Activated T-cell treated with anti-CD3 and anti-CD28 coated beads, Interleukin-2, amount 50 U/mL, for 4 hours (primary cell): ENCODE data around the gene EPOP. TPM values are rescaled to one million over a fixed set of nuclear protein-coding genes. Genes with fewer than 3 reads are reported as not detected.

Experiments
- ATAC-seq, 2 donors: fragments of 200-7000 bp; cut with Tn5 transposase; one replicate each; pipeline ENCODE4 v1.10.0; 2021
- DNase-seq: peaks from one replicate; pipeline ENCODE4 v3.0.0-alpha.2; 2020
- H3K27me3 Mint-ChIP-seq: one replicate; pipeline ENCODE4 v1.8.0; 2021; ENCODE audit warnings: low read depth, mixed read lengths
- H3K36me3 Mint-ChIP-seq: one replicate; pipeline ENCODE4 v1.8.0; 2022; ENCODE audit warnings: mixed read lengths; ENCODE audit not compliant: insufficient read depth
- H3K4me1 Mint-ChIP-seq: one replicate; pipeline ENCODE4 v1.8.0; 2021; ENCODE audit warnings: low read depth, mixed read lengths
- H3K4me3 Mint-ChIP-seq: one replicate; pipeline ENCODE4 v1.8.0; 2021; ENCODE audit warnings: mild to moderate bottlenecking, moderate library complexity, mixed read lengths
- H3K9me3 Mint-ChIP-seq: one replicate; pipeline ENCODE4 v1.8.0; 2021; ENCODE audit warnings: mixed read lengths
- total RNA-seq, 3 donors: library from RNA; stranded (reverse); gene quantifications; one replicate each; pipeline ENCODE4 v1.2.1, GENCODE V29; 2021

Gene EPOP
- total RNA-seq, 3 donors from 2014 or later: 110 to 131 (median 110) TPM

GRCh38 chr17:38672788-38673706 is 1.7 kb downstream of the EPOP start:
- Mint-ChIP-seq H3K9me3 (no peaks in the 10 kb centered on the region), H3K4me1 (peaks cover 40% of the 10 kb centered on the region), H3K36me3 (no peaks in the 10 kb centered on the region), H3K4me3 (peak overlapping the region; percentile 83), H3K27me3 (peaks cover 40% of the 10 kb centered on the region)
- DNase-seq (no peak), ATAC-seq (no peak)

DNA sequence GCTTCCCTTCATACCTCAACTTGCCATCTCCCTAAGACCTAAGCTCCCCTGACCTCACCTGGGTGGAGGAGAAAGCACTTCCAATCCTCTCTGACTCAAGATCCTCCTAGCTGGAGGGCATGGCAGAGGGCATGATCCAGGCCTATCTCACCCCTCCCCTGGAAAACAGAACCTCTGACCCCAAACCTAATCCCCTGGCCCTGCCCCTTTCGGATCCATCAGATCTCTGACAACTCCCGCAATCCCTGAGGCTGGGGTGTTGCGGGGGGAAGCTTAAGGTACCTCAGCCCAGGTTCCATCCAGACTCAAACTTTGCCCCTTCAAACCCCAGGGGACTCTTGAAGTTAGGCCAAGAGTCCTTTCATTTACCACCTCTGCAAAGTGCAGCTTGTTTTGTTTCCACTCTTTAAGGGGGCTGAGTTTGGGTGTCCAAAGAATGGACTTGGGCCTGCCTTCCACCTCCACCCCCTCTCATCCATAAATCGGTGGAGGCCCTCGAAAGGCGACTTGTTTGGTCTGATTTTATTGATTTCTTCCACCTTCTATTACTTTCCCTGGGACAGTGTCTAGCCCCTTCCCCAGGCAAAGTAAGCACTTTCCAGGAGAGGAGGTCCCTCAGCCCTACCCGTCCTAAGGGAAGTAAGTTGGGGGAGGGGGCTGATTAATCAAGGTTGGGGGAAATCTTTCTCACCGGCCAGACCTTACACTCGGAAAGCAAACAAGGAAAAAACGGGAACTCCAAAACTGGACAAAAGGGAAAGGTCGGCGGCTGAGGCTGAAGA is 2.6 kb downstream of the EPOP start:
- ATAC-seq: no peak
- H3K4me3 Mint-ChIP-seq: peak overlapping the region; percentile 83
- H3K4me1 Mint-ChIP-seq: peaks cover 40% of the 10 kb centered on the region
- no peak for DNase-seq
- no peaks in the 10 kb centered on the region for H3K9me3 Mint-ChIP-seq
- H3K36me3 Mint-ChIP-seq: no peaks in the 10 kb centered on the region
- peaks cover 47% of the 10 kb centered on the region for H3K27me3 Mint-ChIP-seq

DNA sequence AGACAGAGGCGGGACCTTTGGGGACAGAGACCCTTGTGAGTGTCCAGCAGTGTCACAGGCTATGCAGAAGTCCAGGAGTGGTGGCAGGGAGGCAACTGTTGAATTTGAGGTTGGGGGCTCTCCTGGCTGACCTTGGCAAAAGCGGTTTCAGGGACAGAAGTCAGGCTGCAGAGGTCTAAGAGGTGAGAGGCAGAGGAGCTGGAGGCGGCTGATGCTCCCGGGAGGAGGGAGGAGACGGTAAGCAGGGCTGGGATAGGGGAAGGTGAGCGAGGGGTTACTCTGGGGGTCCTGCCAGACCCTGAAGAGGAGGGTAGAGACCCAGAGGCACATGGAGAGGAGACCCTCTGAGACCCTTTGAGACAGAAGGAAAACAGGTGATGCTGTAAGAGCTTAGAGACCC is 5.2 kb downstream of the EPOP start:
- Mint-ChIP-seq H3K27me3 (peaks cover 56% of the 10 kb centered on the region), H3K4me1 (peaks cover 19% of the 10 kb centered on the region)

DNA sequence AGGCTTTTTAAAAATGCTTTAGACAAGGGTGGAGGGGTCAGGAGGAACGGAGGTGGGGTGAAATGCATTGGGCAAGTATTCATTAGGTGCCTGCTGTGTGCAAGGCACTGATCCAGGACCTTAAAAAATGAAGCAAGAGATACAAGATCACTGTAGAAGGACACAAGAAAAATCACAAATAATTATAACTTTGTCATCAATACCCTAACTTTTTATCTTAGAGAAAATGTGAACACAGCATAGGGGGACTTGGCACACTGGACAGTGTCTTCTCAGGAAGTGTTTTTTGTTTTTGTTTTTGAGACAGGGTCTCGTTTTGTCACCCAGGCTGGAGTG is 7.0 kb downstream of the EPOP start:
- no peak overlapping the region for H3K4me3 Mint-ChIP-seq
- no peak for ATAC-seq
- peaks cover 17% of the 10 kb centered on the region for H3K4me1 Mint-ChIP-seq
- no peak for DNase-seq
- H3K27me3 Mint-ChIP-seq: peaks cover 64% of the 10 kb centered on the region
- no peaks in the 10 kb centered on the region for H3K36me3 Mint-ChIP-seq
- H3K9me3 Mint-ChIP-seq: no peaks in the 10 kb centered on the region

More for the DNA sequence above, 5.2 kb downstream of the EPOP start:
- Mint-ChIP-seq H3K9me3 (no peaks in the 10 kb centered on the region), H3K36me3 (no peaks in the 10 kb centered on the region), H3K4me3 (no peak overlapping the region)
- no peak for ATAC-seq
- DNase-seq: no peak

DNA sequence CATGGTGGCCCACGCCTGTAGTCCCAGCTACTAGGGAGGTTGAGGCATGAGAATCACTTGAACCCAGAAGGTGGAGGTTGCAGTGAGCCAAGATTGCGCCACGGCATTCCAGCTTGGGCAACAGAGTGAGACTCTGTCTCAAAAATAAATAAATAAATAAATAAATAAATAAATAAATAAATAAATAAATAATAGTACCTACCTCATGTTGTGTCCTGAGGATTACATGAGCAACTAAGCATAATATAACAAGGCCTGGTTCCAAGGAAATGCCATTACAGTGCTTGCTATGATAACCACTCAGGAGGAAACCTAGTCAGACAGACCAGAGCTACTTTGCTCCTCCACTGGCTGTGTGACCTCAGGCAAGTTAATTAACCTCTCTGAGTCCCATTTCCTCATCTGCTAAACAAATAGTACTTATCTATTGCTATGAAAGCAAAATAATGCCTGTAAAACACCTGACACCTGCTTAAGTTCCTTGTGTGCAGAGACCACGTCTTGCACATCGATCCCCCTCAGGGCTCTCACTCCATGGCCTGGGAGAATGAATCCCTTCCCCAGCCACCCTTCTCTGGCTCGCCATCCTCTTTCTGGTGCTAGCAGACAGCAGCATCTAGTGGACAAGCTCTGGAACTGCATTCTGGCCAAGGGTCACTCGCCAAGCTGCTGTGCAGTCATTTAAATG is 7.5 kb downstream of the EPOP start:
- Mint-ChIP-seq H3K9me3 (no peaks in the 10 kb centered on the region), H3K4me1 (peaks cover 15% of the 10 kb centered on the region), H3K4me3 (no peak overlapping the region), H3K27me3 (peaks cover 64% of the 10 kb centered on the region), H3K36me3 (no peaks in the 10 kb centered on the region)
- DNase-seq (peak; percentile 40), ATAC-seq (peak; percentile 45 to 74)

DNA sequence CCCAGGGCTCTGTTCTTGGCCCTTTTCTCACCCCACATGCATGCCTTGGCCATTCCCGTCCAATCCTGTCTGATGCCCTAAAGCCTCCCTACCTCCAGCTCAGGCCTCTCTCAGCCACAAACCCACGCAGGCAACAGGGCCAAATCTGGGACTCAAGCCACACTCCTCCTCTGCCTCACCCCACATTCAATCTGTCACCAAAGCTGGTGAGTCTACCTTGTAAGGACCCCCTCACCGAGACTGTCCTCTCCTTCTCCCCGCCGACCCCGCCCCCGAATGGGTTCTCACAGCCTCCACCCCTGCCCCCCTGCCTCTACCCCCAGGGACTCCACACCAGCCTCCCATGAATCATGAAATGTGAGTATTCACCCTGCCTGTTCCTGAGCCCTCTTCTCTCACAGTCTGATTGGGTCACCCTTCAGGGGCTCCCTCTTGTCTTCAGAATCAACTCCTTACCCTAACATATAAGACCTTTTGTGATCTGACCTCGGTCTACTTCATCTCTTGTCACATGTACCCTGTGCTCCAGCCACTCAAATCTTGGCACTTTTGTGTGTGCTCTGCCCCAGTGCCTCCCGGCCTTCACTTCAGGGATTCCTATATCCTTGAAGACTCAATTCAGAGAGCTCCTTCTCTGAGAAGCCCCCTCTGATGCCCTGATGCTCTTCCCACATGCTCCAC is 10.7 kb downstream of the EPOP start:
- no peaks in the 10 kb centered on the region for H3K36me3 Mint-ChIP-seq
- no peak for ATAC-seq
- no peak overlapping the region for H3K4me3 Mint-ChIP-seq

DNA sequence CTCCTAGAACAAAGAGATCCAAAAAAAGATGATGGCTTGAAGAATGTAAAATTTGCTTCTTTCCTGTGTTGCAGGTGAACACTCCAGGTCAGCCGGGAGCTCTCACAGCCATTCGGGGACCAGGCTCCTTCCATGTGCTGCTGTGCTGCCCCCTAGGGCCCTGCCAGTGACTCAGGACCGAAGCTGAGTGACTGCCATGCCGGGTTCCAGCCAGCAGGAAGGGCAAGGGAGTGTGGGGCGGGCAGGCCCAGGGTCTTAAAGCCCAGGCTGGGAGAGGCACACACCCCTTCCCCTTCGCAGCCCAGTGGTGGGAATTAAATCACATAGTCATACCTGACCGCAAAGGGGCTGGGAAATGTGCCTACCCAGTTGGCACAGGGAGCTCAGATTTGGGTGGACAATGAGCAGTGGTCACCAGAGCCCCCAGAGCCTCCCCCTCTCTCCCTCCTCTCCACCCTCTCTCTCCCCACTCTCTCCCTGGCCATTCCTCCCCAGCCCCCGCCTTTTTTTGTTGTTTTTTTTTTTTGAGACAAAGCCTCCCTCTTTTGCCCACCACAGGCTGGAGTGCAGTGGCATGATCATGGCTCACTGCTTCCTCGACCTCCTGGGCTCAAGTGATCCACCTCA is 11.5 kb downstream of the EPOP start:
- peak; percentile 69 to 76 for ATAC-seq
- no peaks in the 10 kb centered on the region for H3K36me3 Mint-ChIP-seq
- H3K27me3 Mint-ChIP-seq: peaks cover 32% of the 10 kb centered on the region
- peaks cover 4% of the 10 kb centered on the region for H3K4me1 Mint-ChIP-seq
- DNase-seq: peak; percentile 34
- H3K9me3 Mint-ChIP-seq: no peaks in the 10 kb centered on the region
- H3K4me3 Mint-ChIP-seq: no peak overlapping the region

More for the DNA sequence above, 10.7 kb downstream of the EPOP start:
- Mint-ChIP-seq H3K27me3 (peaks cover 38% of the 10 kb centered on the region), H3K9me3 (no peaks in the 10 kb centered on the region), H3K4me1 (peaks cover 1% of the 10 kb centered on the region)
- no peak for DNase-seq

GRCh38 chr17:38660097-38661025 is 14.4 kb downstream of the EPOP start:
- Mint-ChIP-seq H3K27me3 (peaks cover 34% of the 10 kb centered on the region), H3K4me3 (no peak overlapping the region), H3K4me1 (peaks cover 2% of the 10 kb centered on the region), H3K9me3 (no peaks in the 10 kb centered on the region), H3K36me3 (no peaks in the 10 kb centered on the region)
- DNase-seq: no peak
- no peak for ATAC-seq

GRCh38 chr17:38659415-38659814 is 15.3 kb downstream of the EPOP start:
- no peak overlapping the region for H3K4me3 Mint-ChIP-seq
- DNase-seq (no peak), ATAC-seq (no peak)
- no peaks in the 10 kb centered on the region for H3K9me3 Mint-ChIP-seq
- peaks cover 34% of the 10 kb centered on the region for H3K27me3 Mint-ChIP-seq
- peaks cover 7% of the 10 kb centered on the region for H3K4me1 Mint-ChIP-seq
- H3K36me3 Mint-ChIP-seq: no peaks in the 10 kb centered on the region

DNA sequence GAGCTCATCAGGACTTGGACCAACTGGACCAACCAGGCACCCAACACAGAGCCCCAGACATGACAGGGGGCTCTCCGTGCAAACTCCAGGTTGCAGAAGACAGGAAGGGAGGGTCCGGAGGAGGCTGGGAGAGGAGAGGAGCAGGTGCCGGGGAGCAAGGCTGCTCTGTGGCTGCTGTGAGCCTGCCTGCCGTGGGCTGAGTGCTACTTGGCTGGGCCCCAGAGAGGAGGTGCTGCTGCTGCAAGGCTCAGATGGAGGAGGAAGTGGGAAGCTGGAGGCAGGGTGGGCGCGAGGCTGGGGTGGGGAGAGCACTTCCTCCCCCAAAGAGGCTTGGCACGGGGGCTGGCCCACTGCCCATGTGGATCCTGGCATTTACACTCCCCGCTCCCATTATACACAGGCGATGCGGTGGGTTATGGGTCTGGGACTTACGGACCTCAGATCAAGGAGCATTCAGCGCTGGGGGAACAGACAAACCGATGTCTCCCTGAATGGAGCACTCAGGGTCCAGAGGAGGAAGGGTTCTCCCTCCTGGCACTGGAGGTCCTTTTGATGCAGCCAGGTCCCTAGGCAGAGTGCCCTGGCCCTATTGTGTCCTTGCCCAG is 15.9 kb downstream of the EPOP start:
- DNase-seq (no peak), ATAC-seq (no peak)
- Mint-ChIP-seq H3K4me3 (no peak overlapping the region), H3K9me3 (no peaks in the 10 kb centered on the region), H3K4me1 (peaks cover 13% of the 10 kb centered on the region), H3K27me3 (peaks cover 33% of the 10 kb centered on the region), H3K36me3 (no peaks in the 10 kb centered on the region)

GRCh38 chr17:38657824-38658740 is 16.7 kb downstream of the EPOP start:
- Mint-ChIP-seq H3K4me1 (peaks cover 14% of the 10 kb centered on the region), H3K36me3 (no peaks in the 10 kb centered on the region), H3K4me3 (peak overlapping the region; percentile 29), H3K27me3 (peaks cover 36% of the 10 kb centered on the region), H3K9me3 (no peaks in the 10 kb centered on the region)
- ATAC-seq (no peak), DNase-seq (no peak)
